ENCODE data around the gene DOCK2.

DNA sequence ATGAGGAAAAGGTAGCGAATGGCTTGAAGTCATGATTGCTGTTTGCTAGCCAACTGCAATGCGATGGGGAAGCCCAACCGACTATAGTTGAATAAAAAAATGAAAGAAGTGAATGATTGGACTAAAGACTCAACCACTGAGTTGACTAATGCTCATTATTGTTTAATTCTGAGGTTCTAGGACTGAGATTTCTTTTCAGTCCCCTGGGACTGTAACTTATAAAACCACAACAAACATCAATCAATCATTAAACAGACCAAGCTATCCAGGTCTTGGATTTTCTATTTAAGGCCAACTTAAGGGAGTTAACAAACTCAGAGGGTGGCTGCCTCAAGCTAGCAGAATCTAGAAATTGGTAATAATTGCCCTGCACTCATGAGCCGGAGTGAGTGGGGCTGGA is 154.2 kb downstream of the DOCK2 start:
- TF ChIP-seq, protein P1, sequence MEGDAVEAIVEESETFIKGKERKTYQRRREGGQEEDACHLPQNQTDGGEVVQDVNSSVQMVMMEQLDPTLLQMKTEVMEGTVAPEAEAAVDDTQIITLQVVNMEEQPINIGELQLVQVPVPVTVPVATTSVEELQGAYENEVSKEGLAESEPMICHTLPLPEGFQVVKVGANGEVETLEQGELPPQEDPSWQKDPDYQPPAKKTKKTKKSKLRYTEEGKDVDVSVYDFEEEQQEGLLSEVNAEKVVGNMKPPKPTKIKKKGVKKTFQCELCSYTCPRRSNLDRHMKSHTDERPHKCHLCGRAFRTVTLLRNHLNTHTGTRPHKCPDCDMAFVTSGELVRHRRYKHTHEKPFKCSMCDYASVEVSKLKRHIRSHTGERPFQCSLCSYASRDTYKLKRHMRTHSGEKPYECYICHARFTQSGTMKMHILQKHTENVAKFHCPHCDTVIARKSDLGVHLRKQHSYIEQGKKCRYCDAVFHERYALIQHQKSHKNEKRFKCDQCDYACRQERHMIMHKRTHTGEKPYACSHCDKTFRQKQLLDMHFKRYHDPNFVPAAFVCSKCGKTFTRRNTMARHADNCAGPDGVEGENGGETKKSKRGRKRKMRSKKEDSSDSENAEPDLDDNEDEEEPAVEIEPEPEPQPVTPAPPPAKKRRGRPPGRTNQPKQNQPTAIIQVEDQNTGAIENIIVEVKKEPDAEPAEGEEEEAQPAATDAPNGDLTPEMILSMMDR (IDR thresholded peaks at IDR 0.05; ENCODE audit: low read depth, low read length, poor library complexity, severe bottlenecking): no peak
- no peak for TF ChIP-seq EZH2phosphoT487 (IDR thresholded peaks at IDR 0.05; ENCODE audit: borderline replicate concordance, low read length)

Data from DOHH2 (cell line).